Ovary (tissue), 3 donors: ENCODE results near the gene COL24A1.

Experiments
- POLR2A ChIP-seq: fragments of 450-650 bp; IDR thresholded peaks from one replicate; pipeline ENCODE4 v1.6.1; 2017; ENCODE audit warnings: antibody characterized with exemption, mild to moderate bottlenecking, moderate library complexity
- TF ChIP-seq, protein P1 (sequence below), 3 donors: fragments of 450-650 bp in 2 of 3; fragments of 200-600 bp in 1 of 3; IDR thresholded peaks; one replicate each; pipeline versions ENCODE4 v1.5.1 to v1.8.0; 2016 to 2022; ENCODE audit warnings: antibody characterized with exemption in 3 of 3, mild to moderate bottlenecking in 1 of 3
- donor health status: DM: no; HTN: no; CAD: no.

GRCh38 chr1:85892366-85892765, 264.2 kb downstream of the COL24A1 start:
- TF ChIP-seq, protein P1, sequence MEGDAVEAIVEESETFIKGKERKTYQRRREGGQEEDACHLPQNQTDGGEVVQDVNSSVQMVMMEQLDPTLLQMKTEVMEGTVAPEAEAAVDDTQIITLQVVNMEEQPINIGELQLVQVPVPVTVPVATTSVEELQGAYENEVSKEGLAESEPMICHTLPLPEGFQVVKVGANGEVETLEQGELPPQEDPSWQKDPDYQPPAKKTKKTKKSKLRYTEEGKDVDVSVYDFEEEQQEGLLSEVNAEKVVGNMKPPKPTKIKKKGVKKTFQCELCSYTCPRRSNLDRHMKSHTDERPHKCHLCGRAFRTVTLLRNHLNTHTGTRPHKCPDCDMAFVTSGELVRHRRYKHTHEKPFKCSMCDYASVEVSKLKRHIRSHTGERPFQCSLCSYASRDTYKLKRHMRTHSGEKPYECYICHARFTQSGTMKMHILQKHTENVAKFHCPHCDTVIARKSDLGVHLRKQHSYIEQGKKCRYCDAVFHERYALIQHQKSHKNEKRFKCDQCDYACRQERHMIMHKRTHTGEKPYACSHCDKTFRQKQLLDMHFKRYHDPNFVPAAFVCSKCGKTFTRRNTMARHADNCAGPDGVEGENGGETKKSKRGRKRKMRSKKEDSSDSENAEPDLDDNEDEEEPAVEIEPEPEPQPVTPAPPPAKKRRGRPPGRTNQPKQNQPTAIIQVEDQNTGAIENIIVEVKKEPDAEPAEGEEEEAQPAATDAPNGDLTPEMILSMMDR (IDR thresholded peaks at IDR 0.05): no peak
- TF ChIP-seq POLR2A: no peak
